K562 (cell line): ENCODE results near the gene LRP3. TPM values are rescaled to one million over a fixed set of nuclear protein-coding genes. Genes with fewer than 3 reads are reported as not detected.

ENCODE experiments used
- DDX20 ChIP-seq: fragments of 450-650 bp; IDR thresholded peaks from 2 replicates; pipeline ENCODE4 v1.6.1; 2016; ENCODE audit warnings: missing genetic modification characterization, low read depth, mild to moderate bottlenecking, missing compliant biosample characterization, moderate library complexity
- DNMT1 ChIP-seq: fragments of 450-650 bp; IDR thresholded peaks from 2 replicates; pipeline ENCODE4 v1.6.1; 2016; ENCODE audit warnings: antibody characterized with exemption, mild to moderate bottlenecking
- GABPB1 ChIP-seq: sonication (generic); formaldehyde crosslinking; IDR thresholded peaks from 2 replicates; pipeline ENCODE4 v1.8.0; 2022; ENCODE audit warnings: mild to moderate bottlenecking, missing genetic modification reagents
- LEF1 ChIP-seq: fragments of 450-650 bp; IDR thresholded peaks from 2 replicates; pipeline ENCODE4 v1.6.1; 2016; ENCODE audit warnings: mild to moderate bottlenecking
- RBM22 ChIP-seq: fragments of 200-400 bp; formaldehyde crosslinking; IDR thresholded peaks from 2 replicates; pipeline ENCODE4 v1.6.1; 2018; ENCODE audit warnings: low read length, low read depth; ENCODE audit not compliant: poor library complexity, severe bottlenecking
- THRAP3 ChIP-seq: fragments of 450-650 bp; IDR thresholded peaks from 2 replicates; pipeline ENCODE4 v1.6.1; 2016; ENCODE audit warnings: mild to moderate bottlenecking, inconsistent platforms, borderline replicate concordance
- ZKSCAN8 ChIP-seq: fragments of 200-800 bp; sonication (Bioruptor generic); IDR thresholded peaks from 2 replicates; pipeline ENCODE4 v1.6.1; 2016; ENCODE audit warnings: missing genetic modification characterization, missing compliant biosample characterization
- ZNF507 ChIP-seq: conservative IDR thresholded peaks from 2 replicates; pipeline ENCODE4 v1.6.1; 2017; ENCODE audit warnings: missing genetic modification characterization, missing compliant biosample characterization
- ZNF589 ChIP-seq: fragments of 200-800 bp; sonication (Bioruptor generic); IDR thresholded peaks from 2 replicates; pipeline ENCODE4 v1.6.1; 2016; ENCODE audit warnings: low read depth, missing genetic modification characterization, missing compliant biosample characterization
- polyA plus RNA-seq, 8 experiments: library from polyadenylated mRNA; depleted of rRNA in 4 of 8; stranded (reverse) in 5 of 8; unstranded in 3 of 8; fragments of >200 nt; fragmentation: Nextera tagmentation in 2 of 8; fragmentation: Illumina TruSeq in 1 of 8; extraction: Ambion mirVana in 2 of 8; extraction: Trizol in 1 of 8; gene quantifications; 2 replicates each; pipeline versions ENCODE4 v1.2.1 to v1.2.3, GENCODE V29; 2011 to 2014; ENCODE audit warnings: inconsistent platforms in 1 of 8, missing spikeins in 1 of 8
- total RNA-seq, 7 experiments: library from RNA; depleted of rRNA in 6 of 7; stranded (reverse); fragments of >200 nt in 6 of 7; fragmentation: Illumina TruSeq in 2 of 7; extraction: Trizol in 2 of 7; gene quantifications; 2 replicates each; pipeline versions ENCODE4 v1.2.1 to v1.2.3, GENCODE V29; 2011 to 2021; ENCODE audit warnings: low replicate concordance in 1 of 7
- TF ChIP-seq, protein P1 (sequence below): fragments of 200-600 bp; sonication (generic); IDR thresholded peaks from one replicate; pipeline ENCODE4 v1.6.1; 2012; ENCODE audit warnings: mild to moderate bottlenecking, low read depth, low read length, inconsistent platforms

Gene LRP3
- total and polyA plus RNA-seq, 9 of the 15 experiments (the other 6 are each of a cell fraction or from before 2014, with no cell fraction given): 0.29 TPM; not detected in 8

GRCh38 chr19:33242911-33243310, 48.8 kb downstream of the LRP3 start (continued):
- TF ChIP-seq, protein P1, sequence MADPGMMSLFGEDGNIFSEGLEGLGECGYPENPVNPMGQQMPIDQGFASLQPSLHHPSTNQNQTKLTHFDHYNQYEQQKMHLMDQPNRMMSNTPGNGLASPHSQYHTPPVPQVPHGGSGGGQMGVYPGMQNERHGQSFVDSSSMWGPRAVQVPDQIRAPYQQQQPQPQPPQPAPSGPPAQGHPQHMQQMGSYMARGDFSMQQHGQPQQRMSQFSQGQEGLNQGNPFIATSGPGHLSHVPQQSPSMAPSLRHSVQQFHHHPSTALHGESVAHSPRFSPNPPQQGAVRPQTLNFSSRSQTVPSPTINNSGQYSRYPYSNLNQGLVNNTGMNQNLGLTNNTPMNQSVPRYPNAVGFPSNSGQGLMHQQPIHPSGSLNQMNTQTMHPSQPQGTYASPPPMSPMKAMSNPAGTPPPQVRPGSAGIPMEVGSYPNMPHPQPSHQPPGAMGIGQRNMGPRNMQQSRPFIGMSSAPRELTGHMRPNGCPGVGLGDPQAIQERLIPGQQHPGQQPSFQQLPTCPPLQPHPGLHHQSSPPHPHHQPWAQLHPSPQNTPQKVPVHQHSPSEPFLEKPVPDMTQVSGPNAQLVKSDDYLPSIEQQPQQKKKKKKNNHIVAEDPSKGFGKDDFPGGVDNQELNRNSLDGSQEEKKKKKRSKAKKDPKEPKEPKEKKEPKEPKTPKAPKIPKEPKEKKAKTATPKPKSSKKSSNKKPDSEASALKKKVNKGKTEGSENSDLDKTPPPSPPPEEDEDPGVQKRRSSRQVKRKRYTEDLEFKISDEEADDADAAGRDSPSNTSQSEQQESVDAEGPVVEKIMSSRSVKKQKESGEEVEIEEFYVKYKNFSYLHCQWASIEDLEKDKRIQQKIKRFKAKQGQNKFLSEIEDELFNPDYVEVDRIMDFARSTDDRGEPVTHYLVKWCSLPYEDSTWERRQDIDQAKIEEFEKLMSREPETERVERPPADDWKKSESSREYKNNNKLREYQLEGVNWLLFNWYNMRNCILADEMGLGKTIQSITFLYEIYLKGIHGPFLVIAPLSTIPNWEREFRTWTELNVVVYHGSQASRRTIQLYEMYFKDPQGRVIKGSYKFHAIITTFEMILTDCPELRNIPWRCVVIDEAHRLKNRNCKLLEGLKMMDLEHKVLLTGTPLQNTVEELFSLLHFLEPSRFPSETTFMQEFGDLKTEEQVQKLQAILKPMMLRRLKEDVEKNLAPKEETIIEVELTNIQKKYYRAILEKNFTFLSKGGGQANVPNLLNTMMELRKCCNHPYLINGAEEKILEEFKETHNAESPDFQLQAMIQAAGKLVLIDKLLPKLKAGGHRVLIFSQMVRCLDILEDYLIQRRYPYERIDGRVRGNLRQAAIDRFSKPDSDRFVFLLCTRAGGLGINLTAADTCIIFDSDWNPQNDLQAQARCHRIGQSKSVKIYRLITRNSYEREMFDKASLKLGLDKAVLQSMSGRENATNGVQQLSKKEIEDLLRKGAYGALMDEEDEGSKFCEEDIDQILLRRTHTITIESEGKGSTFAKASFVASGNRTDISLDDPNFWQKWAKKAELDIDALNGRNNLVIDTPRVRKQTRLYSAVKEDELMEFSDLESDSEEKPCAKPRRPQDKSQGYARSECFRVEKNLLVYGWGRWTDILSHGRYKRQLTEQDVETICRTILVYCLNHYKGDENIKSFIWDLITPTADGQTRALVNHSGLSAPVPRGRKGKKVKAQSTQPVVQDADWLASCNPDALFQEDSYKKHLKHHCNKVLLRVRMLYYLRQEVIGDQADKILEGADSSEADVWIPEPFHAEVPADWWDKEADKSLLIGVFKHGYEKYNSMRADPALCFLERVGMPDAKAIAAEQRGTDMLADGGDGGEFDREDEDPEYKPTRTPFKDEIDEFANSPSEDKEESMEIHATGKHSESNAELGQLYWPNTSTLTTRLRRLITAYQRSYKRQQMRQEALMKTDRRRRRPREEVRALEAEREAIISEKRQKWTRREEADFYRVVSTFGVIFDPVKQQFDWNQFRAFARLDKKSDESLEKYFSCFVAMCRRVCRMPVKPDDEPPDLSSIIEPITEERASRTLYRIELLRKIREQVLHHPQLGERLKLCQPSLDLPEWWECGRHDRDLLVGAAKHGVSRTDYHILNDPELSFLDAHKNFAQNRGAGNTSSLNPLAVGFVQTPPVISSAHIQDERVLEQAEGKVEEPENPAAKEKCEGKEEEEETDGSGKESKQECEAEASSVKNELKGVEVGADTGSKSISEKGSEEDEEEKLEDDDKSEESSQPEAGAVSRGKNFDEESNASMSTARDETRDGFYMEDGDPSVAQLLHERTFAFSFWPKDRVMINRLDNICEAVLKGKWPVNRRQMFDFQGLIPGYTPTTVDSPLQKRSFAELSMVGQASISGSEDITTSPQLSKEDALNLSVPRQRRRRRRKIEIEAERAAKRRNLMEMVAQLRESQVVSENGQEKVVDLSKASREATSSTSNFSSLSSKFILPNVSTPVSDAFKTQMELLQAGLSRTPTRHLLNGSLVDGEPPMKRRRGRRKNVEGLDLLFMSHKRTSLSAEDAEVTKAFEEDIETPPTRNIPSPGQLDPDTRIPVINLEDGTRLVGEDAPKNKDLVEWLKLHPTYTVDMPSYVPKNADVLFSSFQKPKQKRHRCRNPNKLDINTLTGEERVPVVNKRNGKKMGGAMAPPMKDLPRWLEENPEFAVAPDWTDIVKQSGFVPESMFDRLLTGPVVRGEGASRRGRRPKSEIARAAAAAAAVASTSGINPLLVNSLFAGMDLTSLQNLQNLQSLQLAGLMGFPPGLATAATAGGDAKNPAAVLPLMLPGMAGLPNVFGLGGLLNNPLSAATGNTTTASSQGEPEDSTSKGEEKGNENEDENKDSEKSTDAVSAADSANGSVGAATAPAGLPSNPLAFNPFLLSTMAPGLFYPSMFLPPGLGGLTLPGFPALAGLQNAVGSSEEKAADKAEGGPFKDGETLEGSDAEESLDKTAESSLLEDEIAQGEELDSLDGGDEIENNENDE: no peak
- TF ChIP-seq ZNF507 (no peak), GABPB1 (CRISPR knock-in tag) (no peak), ZKSCAN8 (CRISPR knock-in tag) (no peak), ZNF589 (no peak), THRAP3 (no peak), DNMT1 (no peak), LEF1 (no peak), DDX20 (tag) (no peak), RBM22 (no peak)
